RWPE2 (cell line): ENCODE measurements around the gene SH2D1B.

Experiments used
- ATAC-seq: fragments of 200-7000 bp; cut with Tn5 transposase; 3 replicates; pipeline ENCODE4 v1.9.1; 2021; ENCODE audit warnings: low read depth
- DNase-seq: peaks from one replicate; pipeline ENCODE4 v3.0.0-alpha.2; 2020; ENCODE audit warnings: low spot score
- H3K27ac ChIP-seq: fragments of 450-650 bp; 2 replicates; pipeline ENCODE4 v1.5.1; 2017; ENCODE audit warnings: mild to moderate bottlenecking; ENCODE audit not compliant: poor library complexity, severe bottlenecking
- H3K27me3 ChIP-seq: fragments of 250-450 bp; sonication (Bioruptor Pico); 2 replicates; pipeline ENCODE4 v1.5.1; 2021; ENCODE audit warnings: mild to moderate bottlenecking, moderate library complexity; ENCODE audit not compliant: insufficient read depth, poor library complexity, severe bottlenecking
- H3K36me3 ChIP-seq: fragments of 250-450 bp; sonication (Bioruptor Pico); 2 replicates; pipeline ENCODE4 v1.5.1; 2020; ENCODE audit warnings: low read depth, mild to moderate bottlenecking, moderate library complexity
- H3K4me1 ChIP-seq: fragments of 250-450 bp; sonication (Bioruptor Pico); 2 replicates; pipeline ENCODE4 v1.5.1; 2021; ENCODE audit warnings: mild to moderate bottlenecking, moderate library complexity; ENCODE audit not compliant: insufficient read depth, poor library complexity, severe bottlenecking
- H3K4me3 ChIP-seq: fragments of 250-450 bp; sonication (Bioruptor Pico); 2 replicates; pipeline ENCODE4 v1.5.1; 2021; ENCODE audit warnings: mild to moderate bottlenecking, moderate library complexity; ENCODE audit not compliant: severe bottlenecking
- H3K9me3 ChIP-seq: fragments of 250-450 bp; sonication (Bioruptor Pico); 2 replicates; pipeline ENCODE4 v1.5.1; 2021; ENCODE audit warnings: mild to moderate bottlenecking, moderate library complexity; ENCODE audit not compliant: severe bottlenecking
- TF ChIP-seq, protein P1 (sequence below): fragments of 450-650 bp; IDR thresholded peaks from one replicate; pipeline ENCODE4 v1.5.1; 2017; ENCODE audit warnings: mild to moderate bottlenecking, moderate library complexity; ENCODE audit not compliant: poor library complexity, severe bottlenecking

SH2D1B gene

DNA sequence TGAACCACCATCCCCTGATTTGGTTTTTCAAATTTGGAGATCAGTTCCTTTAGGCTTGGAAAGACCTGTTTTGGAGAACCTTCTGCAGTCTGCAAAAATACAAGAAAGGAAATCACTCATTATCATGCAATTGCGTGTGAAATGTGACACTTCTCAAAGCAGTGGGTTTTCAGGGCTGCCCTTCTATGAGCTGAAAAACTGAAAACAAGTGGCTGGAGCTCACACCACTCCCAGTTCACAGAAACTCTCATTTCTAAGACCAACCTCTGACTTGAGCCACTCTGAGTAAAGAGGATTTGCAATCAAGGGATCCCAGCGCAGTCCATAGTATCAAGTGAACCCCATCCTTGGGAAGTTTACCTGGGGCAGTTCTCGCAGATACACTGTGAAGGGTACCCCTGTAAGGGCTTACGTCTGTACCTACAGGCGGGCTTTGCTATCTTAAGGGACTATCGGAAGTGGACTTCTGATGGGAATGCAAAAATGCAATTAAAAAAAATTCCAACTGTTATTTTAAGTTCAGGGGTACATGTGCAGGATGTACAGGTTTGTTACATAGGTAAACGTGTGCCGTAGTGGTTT is 12.8 kb downstream of the SH2D1B start:
- Histone ChIP-seq H3K4me3 (no peak overlapping the region), H3K27ac (no peak overlapping the region), H3K36me3 (no peaks in the 10 kb centered on the region), H3K4me1 (no peaks in the 10 kb centered on the region), H3K27me3 (no peaks in the 10 kb centered on the region), H3K9me3 (no peaks in the 10 kb centered on the region)
- ATAC-seq (no peak), DNase-seq (no peak)
- TF ChIP-seq, protein P1, sequence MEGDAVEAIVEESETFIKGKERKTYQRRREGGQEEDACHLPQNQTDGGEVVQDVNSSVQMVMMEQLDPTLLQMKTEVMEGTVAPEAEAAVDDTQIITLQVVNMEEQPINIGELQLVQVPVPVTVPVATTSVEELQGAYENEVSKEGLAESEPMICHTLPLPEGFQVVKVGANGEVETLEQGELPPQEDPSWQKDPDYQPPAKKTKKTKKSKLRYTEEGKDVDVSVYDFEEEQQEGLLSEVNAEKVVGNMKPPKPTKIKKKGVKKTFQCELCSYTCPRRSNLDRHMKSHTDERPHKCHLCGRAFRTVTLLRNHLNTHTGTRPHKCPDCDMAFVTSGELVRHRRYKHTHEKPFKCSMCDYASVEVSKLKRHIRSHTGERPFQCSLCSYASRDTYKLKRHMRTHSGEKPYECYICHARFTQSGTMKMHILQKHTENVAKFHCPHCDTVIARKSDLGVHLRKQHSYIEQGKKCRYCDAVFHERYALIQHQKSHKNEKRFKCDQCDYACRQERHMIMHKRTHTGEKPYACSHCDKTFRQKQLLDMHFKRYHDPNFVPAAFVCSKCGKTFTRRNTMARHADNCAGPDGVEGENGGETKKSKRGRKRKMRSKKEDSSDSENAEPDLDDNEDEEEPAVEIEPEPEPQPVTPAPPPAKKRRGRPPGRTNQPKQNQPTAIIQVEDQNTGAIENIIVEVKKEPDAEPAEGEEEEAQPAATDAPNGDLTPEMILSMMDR = no peak

DNA sequence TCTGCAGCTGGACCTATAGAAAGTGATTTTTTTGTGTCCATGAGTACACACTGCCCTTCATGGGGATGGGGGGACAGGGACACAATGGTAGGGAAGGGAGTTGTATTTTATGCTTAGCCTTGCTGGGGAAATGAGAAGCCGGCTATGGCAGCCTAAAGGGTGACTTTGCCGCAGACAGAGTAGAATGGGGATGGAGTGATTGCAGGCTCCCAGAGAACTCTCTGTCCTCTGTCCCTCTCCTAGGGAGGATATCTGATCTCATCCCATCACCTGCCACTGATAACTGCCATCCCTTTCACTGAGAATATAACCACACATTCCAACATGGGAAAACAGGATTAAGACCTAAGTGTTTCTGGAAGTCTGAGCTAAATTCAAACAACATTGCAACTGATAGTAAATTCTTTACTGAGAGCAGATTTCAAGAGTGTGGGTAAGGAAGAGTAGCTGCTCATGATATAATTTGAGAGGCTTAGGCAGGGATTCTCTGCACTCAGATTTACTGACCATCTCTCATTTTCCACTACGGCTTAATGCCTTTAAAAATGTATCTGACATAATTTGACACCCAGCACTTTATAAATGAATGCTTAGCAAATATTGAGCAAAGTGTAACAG is 13.9 kb downstream of the SH2D1B start:
- ATAC-seq = no peak; the same call in 2 of the 3 replicates
- no peaks in the 10 kb centered on the region for H3K9me3 ChIP-seq
- H3K27me3 ChIP-seq = no peaks in the 10 kb centered on the region
- no peaks in the 10 kb centered on the region for H3K4me1 ChIP-seq
- no peak overlapping the region for H3K27ac ChIP-seq
- TF ChIP-seq, protein P1 = no peak
- H3K36me3 ChIP-seq = no peaks in the 10 kb centered on the region
- DNase-seq = no peak
- H3K4me3 ChIP-seq = no peak overlapping the region

DNA sequence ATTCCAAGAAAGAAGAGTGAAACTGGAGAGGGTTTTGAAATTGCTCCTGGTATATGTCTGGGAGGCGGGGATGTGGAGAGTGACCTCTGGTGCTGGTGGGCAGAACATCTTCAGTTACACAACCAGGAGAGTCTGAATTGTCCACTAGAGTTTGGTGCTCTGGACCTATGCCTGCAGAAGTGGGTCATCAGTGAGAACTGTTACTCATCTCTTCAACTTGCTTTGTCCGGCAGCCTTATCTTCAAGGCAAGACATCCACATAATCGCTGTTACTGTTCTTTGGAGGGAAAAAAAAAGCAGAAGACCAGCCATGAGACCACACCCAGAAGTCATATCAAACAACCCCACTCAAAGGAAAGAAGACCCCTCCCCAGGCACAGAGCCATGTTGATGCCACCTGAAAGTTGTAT is 14.9 kb downstream of the SH2D1B start:
- TF ChIP-seq, protein P1 = no peak
- DNase-seq (no peak), ATAC-seq (no peak)
- Histone ChIP-seq H3K27me3 (no peaks in the 10 kb centered on the region), H3K36me3 (no peaks in the 10 kb centered on the region), H3K9me3 (no peaks in the 10 kb centered on the region), H3K27ac (no peak overlapping the region), H3K4me1 (no peaks in the 10 kb centered on the region), H3K4me3 (no peak overlapping the region)

DNA sequence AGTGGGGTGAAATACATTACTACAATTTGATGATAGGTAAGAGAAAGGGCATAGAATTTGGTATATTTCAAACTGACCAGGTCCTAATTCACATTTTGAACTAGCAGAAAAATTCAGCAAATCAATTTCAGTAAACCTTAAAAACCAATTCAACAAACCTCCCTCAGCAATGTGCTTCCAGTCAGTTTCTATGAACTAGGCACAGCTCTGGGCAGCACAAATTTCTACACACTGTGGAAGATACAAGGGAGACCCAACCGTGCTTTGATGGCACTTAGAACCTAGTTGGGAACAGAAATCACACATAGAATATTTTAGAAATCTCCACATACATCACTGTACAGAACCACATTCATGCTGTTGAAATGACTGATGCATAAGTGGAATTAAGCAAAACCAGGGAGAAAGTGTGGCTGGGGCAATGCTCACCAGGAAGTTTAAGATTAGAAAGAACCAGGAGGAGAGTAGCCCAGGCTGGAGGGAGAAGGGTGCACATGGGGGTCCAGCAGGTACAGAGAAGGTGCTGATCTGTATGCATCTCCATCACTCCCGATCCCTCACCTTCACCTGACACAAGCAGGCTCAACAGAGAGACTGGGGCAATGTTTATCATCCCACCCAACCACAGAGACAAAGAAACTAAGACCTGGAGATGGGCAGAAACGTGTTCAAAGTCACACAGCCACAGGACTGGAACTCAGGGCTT is 15.6 kb downstream of the SH2D1B start:
- TF ChIP-seq, protein P1 = no peak
- Histone ChIP-seq H3K36me3 (no peaks in the 10 kb centered on the region), H3K9me3 (no peaks in the 10 kb centered on the region), H3K27me3 (no peaks in the 10 kb centered on the region), H3K4me3 (no peak overlapping the region), H3K4me1 (peaks cover 3% of the 10 kb centered on the region), H3K27ac (no peak overlapping the region)
- no peak for ATAC-seq
- DNase-seq = no peak
